ENCODE results near the gene IMP4.

Gene IMP4

GRCh38 chr2:130378898-130379214, 36.2 kb downstream of the IMP4 start:
- DNase-seq: no peak

GRCh38 chr2:130380096-130380934, 37.6 kb downstream of the IMP4 start:
- DNase-seq: no peak

GRCh38 chr2:130381145-130381544, 38.4 kb downstream of the IMP4 start:
- no peak for DNase-seq

GRCh38 chr2:130381619-130382018, 38.9 kb downstream of the IMP4 start:
- no peak for DNase-seq

- no peak for DNase-seq
Observed at GRCh38 chr2:130382313-130382917, 39.7 kb downstream of the IMP4 start.

- no peak for DNase-seq
Observed at GRCh38 chr2:130385709-130386108, 43.0 kb downstream of the IMP4 start.

GRCh38 chr2:130387071-130387400, 44.3 kb downstream of the IMP4 start:
- no peak for DNase-seq

- no peak for DNase-seq
Observed at GRCh38 chr2:130387804-130388203, 45.1 kb downstream of the IMP4 start.

GRCh38 chr2:130388221-130388907, 45.7 kb downstream of the IMP4 start:
- no peak for DNase-seq

GRCh38 chr2:130389358-130389757, 46.7 kb downstream of the IMP4 start:
- no peak for DNase-seq

GRCh38 chr2:130389783-130390182, 47.1 kb downstream of the IMP4 start:
- no peak for DNase-seq

- no peak for DNase-seq
Observed at GRCh38 chr2:130390460-130391057, 47.9 kb downstream of the IMP4 start.

GRCh38 chr2:130391058-130391871, 48.6 kb downstream of the IMP4 start:
- DNase-seq: peak; percentile 42

GRCh38 chr2:130391872-130392670, 49.4 kb downstream of the IMP4 start:
- DNase-seq: no peak

- DNase-seq: no peak
Observed at GRCh38 chr2:130393318-130393910, 50.7 kb downstream of the IMP4 start.
